HepG2 (cell line): ENCODE measurements around the gene SMIM13. TPM values are rescaled to one million over a fixed set of nuclear protein-coding genes. Genes with fewer than 3 reads are reported as not detected.
A peak's percentile ranks its signal among the peaks of the same experiment; 100 is the strongest.

Experiments used
- ATF7 ChIP-seq, 2 experiments: fragments of 450-650 bp in 1 of 2; sonication (generic) in 1 of 2; formaldehyde crosslinking in 1 of 2; IDR thresholded peaks; 2 replicates each; pipeline versions ENCODE4 v1.4.0 to v1.6.1; 2016 to 2020; ENCODE audit warnings: antibody characterized with exemption in 1 of 2, mild to moderate bottlenecking in 1 of 2, missing genetic modification reagents in 1 of 2
- JDP2 ChIP-seq: sonication (generic); formaldehyde crosslinking; IDR thresholded peaks from 2 replicates; pipeline ENCODE4 v1.8.1; 2022; ENCODE audit warnings: missing genetic modification reagents, borderline replicate concordance
- NAIF1 ChIP-seq: sonication (generic); formaldehyde crosslinking; IDR thresholded peaks from 2 replicates; pipeline ENCODE4 v1.5.0; 2020; ENCODE audit warnings: mild to moderate bottlenecking, missing genetic modification reagents, borderline replicate concordance
- PTBP1 ChIP-seq: fragments of 200-400 bp; formaldehyde crosslinking; IDR thresholded peaks from 2 replicates; pipeline ENCODE4 v1.6.1; 2018; ENCODE audit warnings: low read length, low read depth; ENCODE audit not compliant: poor library complexity, severe bottlenecking
- RXRA ChIP-seq: sonication (generic); formaldehyde crosslinking; IDR thresholded peaks from 2 replicates; pipeline ENCODE4 v1.5.1; 2020; ENCODE audit warnings: missing genetic modification reagents
- ZMYM2 ChIP-seq: sonication (generic); formaldehyde crosslinking; IDR thresholded peaks from 2 replicates; pipeline ENCODE4 v1.8.0; 2022; ENCODE audit warnings: mild to moderate bottlenecking, missing genetic modification reagents
- ZNF451 ChIP-seq: sonication (generic); formaldehyde crosslinking; IDR thresholded peaks from 2 replicates; pipeline ENCODE4 v1.5.0; 2020; ENCODE audit warnings: mild to moderate bottlenecking, missing genetic modification reagents
- ZNF709 ChIP-seq: sonication (generic); formaldehyde crosslinking; IDR thresholded peaks from 2 replicates; pipeline ENCODE4 v1.5.0; 2020; ENCODE audit warnings: mild to moderate bottlenecking, missing genetic modification reagents
- polyA plus RNA-seq, 8 experiments: library from polyadenylated mRNA; depleted of rRNA in 3 of 8; stranded (reverse) in 7 of 8; unstranded in 1 of 8; fragments of >200 nt; fragmentation: Illumina TruSeq in 4 of 8; extraction: Trizol in 4 of 8; gene quantifications; 2 replicates each; pipeline versions ENCODE4 v1.2.1 to v1.2.3, GENCODE V29; 2011 to 2016; ENCODE audit warnings: low read depth in 4 of 8, missing spikeins in 1 of 8, mixed read lengths in 1 of 8; ENCODE audit not compliant: insufficient read depth in 1 of 8
- total RNA-seq, 5 experiments: library from RNA; depleted of rRNA; stranded (reverse); fragments of >200 nt; fragmentation: Illumina TruSeq; extraction: Trizol; gene quantifications; 2 replicates each; pipeline ENCODE4 v1.2.3, GENCODE V29; 2016; ENCODE audit warnings: low read depth in 1 of 5
- TF ChIP-seq, protein P1 (sequence below): sonication (generic); formaldehyde crosslinking; IDR thresholded peaks from 2 replicates; pipeline ENCODE4 v1.5.1; 2020; ENCODE audit warnings: mild to moderate bottlenecking, missing genetic modification reagents, borderline replicate concordance
- TF ChIP-seq, protein P2 (sequence below): sonication (generic); formaldehyde crosslinking; IDR thresholded peaks from 2 replicates; pipeline ENCODE4 v1.9.0; 2021; ENCODE audit warnings: missing genetic modification reagents, mild to moderate bottlenecking, borderline replicate concordance
- TF ChIP-seq, protein P3 (sequence below): sonication (generic); formaldehyde crosslinking; IDR thresholded peaks from 2 replicates; pipeline ENCODE4 v1.5.0; 2020; ENCODE audit warnings: missing genetic modification reagents
- TF ChIP-seq, protein P4 (sequence below): sonication (generic); formaldehyde crosslinking; IDR thresholded peaks from 2 replicates; pipeline ENCODE4 v1.4.0; 2020; ENCODE audit warnings: missing genetic modification reagents
- TF ChIP-seq, protein P5 (sequence below): sonication (generic); formaldehyde crosslinking; IDR thresholded peaks from 2 replicates; pipeline ENCODE4 v1.4.0; 2020; ENCODE audit warnings: mild to moderate bottlenecking, missing genetic modification reagents

Gene SMIM13
- total and polyA plus RNA-seq, 2 of the 13 experiments (the other 11 are each of a cell fraction or from before 2014, with no cell fraction given) = 2.7 to 10.2 TPM

DNA sequence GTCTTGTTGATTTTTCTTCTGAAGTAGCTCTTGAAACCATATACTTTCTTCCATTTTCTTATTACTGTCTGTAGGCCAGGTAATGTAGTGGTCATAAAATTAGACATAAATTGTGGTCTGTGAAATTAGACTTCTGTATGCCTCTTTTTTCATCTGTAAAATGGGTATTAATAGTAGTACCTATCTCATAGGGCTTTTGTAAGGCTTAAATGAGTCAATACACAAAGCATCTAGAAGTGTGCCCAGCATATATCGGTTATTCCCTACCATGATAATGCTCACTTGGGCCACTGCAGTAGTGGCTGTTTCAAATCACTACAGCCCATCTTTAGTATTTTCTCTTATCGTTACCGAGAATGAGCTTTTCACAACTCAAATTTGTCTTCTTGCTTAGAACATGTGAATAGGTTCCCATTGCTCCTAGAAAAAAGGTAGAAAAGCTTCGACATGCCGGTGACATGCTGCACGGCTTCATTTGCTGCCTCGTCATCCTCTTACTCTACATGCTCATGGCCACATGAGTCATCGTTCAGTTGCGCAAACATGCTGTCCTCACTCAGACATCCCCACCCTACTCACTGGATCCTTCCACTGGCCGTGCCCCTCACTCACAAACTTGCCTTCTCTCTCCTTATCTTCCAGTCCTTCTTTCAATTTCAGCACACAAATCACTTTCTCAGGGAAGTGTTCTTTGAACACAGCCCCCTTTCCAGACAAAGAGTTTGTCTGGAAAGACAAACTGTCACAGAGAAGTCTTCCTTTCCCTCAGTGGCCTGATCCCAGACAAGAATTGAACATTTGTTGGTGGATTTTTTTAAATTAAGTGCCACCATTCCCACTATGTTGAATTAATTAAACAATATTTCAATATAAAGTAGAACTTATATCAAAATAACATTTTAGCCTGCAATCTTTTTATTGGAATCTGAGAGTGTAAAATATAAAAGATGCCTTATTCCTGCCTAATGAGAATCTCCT lies 50.0 kb downstream of the SMIM13 start (continued):
- TF ChIP-seq, protein P1, sequence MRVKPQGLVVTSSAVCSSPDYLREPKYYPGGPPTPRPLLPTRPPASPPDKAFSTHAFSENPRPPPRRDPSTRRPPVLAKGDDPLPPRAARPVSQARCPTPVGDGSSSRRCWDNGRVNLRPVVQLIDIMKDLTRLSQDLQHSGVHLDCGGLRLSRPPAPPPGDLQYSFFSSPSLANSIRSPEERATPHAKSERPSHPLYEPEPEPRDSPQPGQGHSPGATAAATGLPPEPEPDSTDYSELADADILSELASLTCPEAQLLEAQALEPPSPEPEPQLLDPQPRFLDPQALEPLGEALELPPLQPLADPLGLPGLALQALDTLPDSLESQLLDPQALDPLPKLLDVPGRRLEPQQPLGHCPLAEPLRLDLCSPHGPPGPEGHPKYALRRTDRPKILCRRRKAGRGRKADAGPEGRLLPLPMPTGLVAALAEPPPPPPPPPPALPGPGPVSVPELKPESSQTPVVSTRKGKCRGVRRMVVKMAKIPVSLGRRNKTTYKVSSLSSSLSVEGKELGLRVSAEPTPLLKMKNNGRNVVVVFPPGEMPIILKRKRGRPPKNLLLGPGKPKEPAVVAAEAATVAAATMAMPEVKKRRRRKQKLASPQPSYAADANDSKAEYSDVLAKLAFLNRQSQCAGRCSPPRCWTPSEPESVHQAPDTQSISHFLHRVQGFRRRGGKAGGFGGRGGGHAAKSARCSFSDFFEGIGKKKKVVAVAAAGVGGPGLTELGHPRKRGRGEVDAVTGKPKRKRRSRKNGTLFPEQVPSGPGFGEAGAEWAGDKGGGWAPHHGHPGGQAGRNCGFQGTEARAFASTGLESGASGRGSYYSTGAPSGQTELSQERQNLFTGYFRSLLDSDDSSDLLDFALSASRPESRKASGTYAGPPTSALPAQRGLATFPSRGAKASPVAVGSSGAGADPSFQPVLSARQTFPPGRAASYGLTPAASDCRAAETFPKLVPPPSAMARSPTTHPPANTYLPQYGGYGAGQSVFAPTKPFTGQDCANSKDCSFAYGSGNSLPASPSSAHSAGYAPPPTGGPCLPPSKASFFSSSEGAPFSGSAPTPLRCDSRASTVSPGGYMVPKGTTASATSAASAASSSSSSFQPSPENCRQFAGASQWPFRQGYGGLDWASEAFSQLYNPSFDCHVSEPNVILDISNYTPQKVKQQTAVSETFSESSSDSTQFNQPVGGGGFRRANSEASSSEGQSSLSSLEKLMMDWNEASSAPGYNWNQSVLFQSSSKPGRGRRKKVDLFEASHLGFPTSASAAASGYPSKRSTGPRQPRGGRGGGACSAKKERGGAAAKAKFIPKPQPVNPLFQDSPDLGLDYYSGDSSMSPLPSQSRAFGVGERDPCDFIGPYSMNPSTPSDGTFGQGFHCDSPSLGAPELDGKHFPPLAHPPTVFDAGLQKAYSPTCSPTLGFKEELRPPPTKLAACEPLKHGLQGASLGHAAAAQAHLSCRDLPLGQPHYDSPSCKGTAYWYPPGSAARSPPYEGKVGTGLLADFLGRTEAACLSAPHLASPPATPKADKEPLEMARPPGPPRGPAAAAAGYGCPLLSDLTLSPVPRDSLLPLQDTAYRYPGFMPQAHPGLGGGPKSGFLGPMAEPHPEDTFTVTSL (CRISPR knock-in tag) = peak; percentile 79
- no peak for TF ChIP-seq ZNF451
- TF ChIP-seq, protein P2, sequence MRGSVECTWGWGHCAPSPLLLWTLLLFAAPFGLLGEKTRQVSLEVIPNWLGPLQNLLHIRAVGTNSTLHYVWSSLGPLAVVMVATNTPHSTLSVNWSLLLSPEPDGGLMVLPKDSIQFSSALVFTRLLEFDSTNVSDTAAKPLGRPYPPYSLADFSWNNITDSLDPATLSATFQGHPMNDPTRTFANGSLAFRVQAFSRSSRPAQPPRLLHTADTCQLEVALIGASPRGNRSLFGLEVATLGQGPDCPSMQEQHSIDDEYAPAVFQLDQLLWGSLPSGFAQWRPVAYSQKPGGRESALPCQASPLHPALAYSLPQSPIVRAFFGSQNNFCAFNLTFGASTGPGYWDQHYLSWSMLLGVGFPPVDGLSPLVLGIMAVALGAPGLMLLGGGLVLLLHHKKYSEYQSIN (CRISPR knock-in tag) = no peak
- TF ChIP-seq, protein P3, sequence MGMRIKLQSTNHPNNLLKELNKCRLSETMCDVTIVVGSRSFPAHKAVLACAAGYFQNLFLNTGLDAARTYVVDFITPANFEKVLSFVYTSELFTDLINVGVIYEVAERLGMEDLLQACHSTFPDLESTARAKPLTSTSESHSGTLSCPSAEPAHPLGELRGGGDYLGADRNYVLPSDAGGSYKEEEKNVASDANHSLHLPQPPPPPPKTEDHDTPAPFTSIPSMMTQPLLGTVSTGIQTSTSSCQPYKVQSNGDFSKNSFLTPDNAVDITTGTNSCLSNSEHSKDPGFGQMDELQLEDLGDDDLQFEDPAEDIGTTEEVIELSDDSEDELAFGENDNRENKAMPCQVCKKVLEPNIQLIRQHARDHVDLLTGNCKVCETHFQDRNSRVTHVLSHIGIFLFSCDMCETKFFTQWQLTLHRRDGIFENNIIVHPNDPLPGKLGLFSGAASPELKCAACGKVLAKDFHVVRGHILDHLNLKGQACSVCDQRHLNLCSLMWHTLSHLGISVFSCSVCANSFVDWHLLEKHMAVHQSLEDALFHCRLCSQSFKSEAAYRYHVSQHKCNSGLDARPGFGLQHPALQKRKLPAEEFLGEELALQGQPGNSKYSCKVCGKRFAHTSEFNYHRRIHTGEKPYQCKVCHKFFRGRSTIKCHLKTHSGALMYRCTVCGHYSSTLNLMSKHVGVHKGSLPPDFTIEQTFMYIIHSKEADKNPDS (CRISPR knock-in tag) = 0 out of 2 replicates have a peak, but pooled peaks have one; percentile 71
- peak; percentile 39; the same call in 1 of the 2 replicates for TF ChIP-seq ZMYM2 (CRISPR knock-in tag)
- no peak for TF ChIP-seq PTBP1
- no peak for TF ChIP-seq NAIF1 (CRISPR knock-in tag)
- no peak for TF ChIP-seq JDP2 (CRISPR knock-in tag)
- TF ChIP-seq, protein P4, sequence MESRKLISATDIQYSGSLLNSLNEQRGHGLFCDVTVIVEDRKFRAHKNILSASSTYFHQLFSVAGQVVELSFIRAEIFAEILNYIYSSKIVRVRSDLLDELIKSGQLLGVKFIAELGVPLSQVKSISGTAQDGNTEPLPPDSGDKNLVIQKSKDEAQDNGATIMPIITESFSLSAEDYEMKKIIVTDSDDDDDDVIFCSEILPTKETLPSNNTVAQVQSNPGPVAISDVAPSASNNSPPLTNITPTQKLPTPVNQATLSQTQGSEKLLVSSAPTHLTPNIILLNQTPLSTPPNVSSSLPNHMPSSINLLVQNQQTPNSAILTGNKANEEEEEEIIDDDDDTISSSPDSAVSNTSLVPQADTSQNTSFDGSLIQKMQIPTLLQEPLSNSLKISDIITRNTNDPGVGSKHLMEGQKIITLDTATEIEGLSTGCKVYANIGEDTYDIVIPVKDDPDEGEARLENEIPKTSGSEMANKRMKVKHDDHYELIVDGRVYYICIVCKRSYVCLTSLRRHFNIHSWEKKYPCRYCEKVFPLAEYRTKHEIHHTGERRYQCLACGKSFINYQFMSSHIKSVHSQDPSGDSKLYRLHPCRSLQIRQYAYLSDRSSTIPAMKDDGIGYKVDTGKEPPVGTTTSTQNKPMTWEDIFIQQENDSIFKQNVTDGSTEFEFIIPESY (CRISPR knock-in tag) = peak; percentile 88
- 0 out of 2 replicates have a peak, but pooled peaks have one; percentile 34 for TF ChIP-seq ATF7 (IDR thresholded peaks at IDR 0.05)
- no peak for TF ChIP-seq ATF7 (CRISPR knock-in tag; IDR thresholded peaks at IDR 0.05)
- TF ChIP-seq ZNF709 (CRISPR knock-in tag) = peak; percentile 81; the same call in 1 of the 2 replicates
- TF ChIP-seq, protein P5, sequence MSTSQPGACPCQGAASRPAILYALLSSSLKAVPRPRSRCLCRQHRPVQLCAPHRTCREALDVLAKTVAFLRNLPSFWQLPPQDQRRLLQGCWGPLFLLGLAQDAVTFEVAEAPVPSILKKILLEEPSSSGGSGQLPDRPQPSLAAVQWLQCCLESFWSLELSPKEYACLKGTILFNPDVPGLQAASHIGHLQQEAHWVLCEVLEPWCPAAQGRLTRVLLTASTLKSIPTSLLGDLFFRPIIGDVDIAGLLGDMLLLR (CRISPR knock-in tag) = no peak
- TF ChIP-seq RXRA (CRISPR knock-in tag) = peak; percentile 60; the same call in 1 of the 2 replicates
